H1 (cell line): ENCODE data around the gene WNK2. TPM values are rescaled to one million over a fixed set of nuclear protein-coding genes. Genes with fewer than 3 reads are reported as not detected.

Experiments
- CHD7 ChIP-seq: fragments of 300-600 bp; sonication (generic); IDR thresholded peaks from 2 replicates; pipeline ENCODE4 v1.7.1; 2012; ENCODE audit warnings: low read length, moderate library complexity, mild to moderate bottlenecking, inconsistent platforms; ENCODE audit not compliant: insufficient replicate concordance
- POLR2AphosphoS5 ChIP-seq: IDR thresholded peaks from 2 replicates; pipeline ENCODE4 v1.6.1; 2011; ENCODE audit warnings: low read depth, low read length
- polyA plus RNA-seq, 7 experiments: library from polyadenylated mRNA; depleted of rRNA in 3 of 7; stranded (reverse) in 5 of 7; unstranded in 2 of 7; fragments of >200 nt in 5 of 7; fragments of 200-250 nt in 2 of 7; gene quantifications; 1 replicate in 5 of 7; 2 replicates in 1 of 7; 4 replicates in 1 of 7; pipeline versions ENCODE4 v1.2.1 to v1.2.3, GENCODE V29; 2011 to 2013; ENCODE audit warnings: missing spikeins in 2 of 7, mixed read lengths in 2 of 7
- total RNA-seq: library from RNA; stranded (reverse); fragmentation: NEBNext Ultra II Directional; extraction: Animal tissue kit (Norgen Biotek cat#: 25700); gene quantifications from 2 replicates; pipeline ENCODE4 v1.2.1, GENCODE V29; 2021

Gene WNK2
- total and polyA plus RNA-seq, 2 of the 8 experiments (the other 6 are each of a cell fraction or from before 2014, with no cell fraction given): 12.0 to 87.2 TPM

- TF ChIP-seq CHD7 (no peak), POLR2AphosphoS5 (0 out of 2 replicates have a peak, but pooled peaks have one; percentile 46)
Observed at GRCh38 chr9:93266521-93267001, 82.6 kb downstream of the WNK2 start (continued).
